GM23338 (cell line): ENCODE measurements around the gene EVL. TPM values are rescaled to one million over a fixed set of nuclear protein-coding genes. Genes with fewer than 3 reads are reported as not detected.

Experiments
- ATAC-seq: fragments of 200-7000 bp; cut with Tn5 transposase; 3 replicates; pipeline ENCODE4 v1.9.1; 2020
- DNase-seq: peaks from one replicate; pipeline ENCODE4 v3.0.0-alpha.2; 2015; ENCODE audit warnings: low spot score
- H2AFZ ChIP-seq: fragments of 200-600 bp; sonication (generic); 2 replicates; pipeline ENCODE4 v1.8.0; 2016; ENCODE audit warnings: antibody characterized with exemption, mild to moderate bottlenecking, moderate library complexity
- H3F3A ChIP-seq: fragments of 200-600 bp; sonication (generic); replicated peaks from 2 replicates; pipeline ENCODE4 v1.8.0; 2017; ENCODE audit warnings: antibody characterized with exemption, mixed run types, low read depth
- H3K27ac ChIP-seq: fragments of 200-600 bp; sonication (generic); 2 replicates; pipeline ENCODE4 v1.6.1; 2016; ENCODE audit warnings: low read depth
- H3K27me3 ChIP-seq: fragments of 200-600 bp; sonication (generic); 2 replicates; pipeline ENCODE4 v1.8.0; 2016; ENCODE audit warnings: mild to moderate bottlenecking, mixed run types, moderate library complexity; ENCODE audit not compliant: insufficient read depth
- H3K36me3 ChIP-seq: fragments of 200-600 bp; sonication (generic); 2 replicates; pipeline ENCODE4 v1.8.0; 2016; ENCODE audit warnings: mild to moderate bottlenecking; ENCODE audit not compliant: insufficient read depth
- H3K4me1 ChIP-seq: fragments of 200-600 bp; sonication (generic); 2 replicates; pipeline ENCODE4 v1.8.0; 2016; ENCODE audit warnings: mild to moderate bottlenecking, moderate library complexity; ENCODE audit not compliant: insufficient read depth
- H3K4me2 ChIP-seq: fragments of 200-600 bp; sonication (generic); 2 replicates; pipeline ENCODE4 v1.7.1; 2017; ENCODE audit warnings: mixed run types
- H3K4me3 ChIP-seq: fragments of 200-600 bp; sonication (generic); 2 replicates; pipeline ENCODE4 v1.6.1; 2016; ENCODE audit warnings: mixed run types
- H3K79me2 ChIP-seq: fragments of 200-600 bp; sonication (generic); replicated peaks from 2 replicates; pipeline ENCODE4 v1.8.0; 2017; ENCODE audit warnings: mild to moderate bottlenecking; ENCODE audit not compliant: insufficient read depth
- H3K9me2 ChIP-seq: fragments of 200-600 bp; sonication (generic); 2 replicates; pipeline ENCODE4 v1.8.0; 2017; ENCODE audit not compliant: insufficient read depth
- H4K20me1 ChIP-seq: fragments of 200-600 bp; sonication (generic); replicated peaks from 2 replicates; pipeline ENCODE4 v1.8.0; 2017; ENCODE audit warnings: mild to moderate bottlenecking; ENCODE audit not compliant: insufficient read depth
- H3K27ac Mint-ChIP-seq: 2 replicates; pipeline ENCODE4 v1.8.0; 2020; ENCODE audit warnings: inconsistent platforms, mild to moderate bottlenecking, moderate library complexity, mixed read lengths
- H3K27me3 Mint-ChIP-seq: 3 replicates; pipeline ENCODE4 v1.8.0; 2022; ENCODE audit warnings: low read depth, mild to moderate bottlenecking, moderate library complexity, mixed read lengths, inconsistent platforms; ENCODE audit not compliant: insufficient read depth, poor library complexity
- H3K36me3 Mint-ChIP-seq: 3 replicates; pipeline ENCODE4 v1.8.0; 2021; ENCODE audit warnings: low read depth, mild to moderate bottlenecking, inconsistent platforms, moderate library complexity, mixed read lengths
- H3K4me1 Mint-ChIP-seq: 3 replicates; pipeline ENCODE4 v1.8.0; 2020; ENCODE audit warnings: mild to moderate bottlenecking, inconsistent platforms, mixed read lengths
- H3K4me3 Mint-ChIP-seq: 3 replicates; pipeline ENCODE4 v1.8.0; 2021; ENCODE audit warnings: moderate library complexity, mild to moderate bottlenecking, inconsistent platforms, mixed read lengths
- H3K9me3 Mint-ChIP-seq: 3 replicates; pipeline ENCODE4 v1.8.0; 2020; ENCODE audit warnings: moderate library complexity, mild to moderate bottlenecking, inconsistent platforms, mixed read lengths
- CREB1 ChIP-seq: fragments of 250-450 bp; sonication (Bioruptor Pico); IDR thresholded peaks from 2 replicates; pipeline ENCODE4 v1.5.0; 2020; ENCODE audit warnings: low read depth, mild to moderate bottlenecking, moderate library complexity
- EZH2 ChIP-seq: fragments of 200-600 bp; sonication (generic); IDR thresholded peaks from one replicate; pipeline ENCODE4 v1.8.0; 2017; ENCODE audit warnings: antibody characterized with exemption, mild to moderate bottlenecking, low read depth; ENCODE audit not compliant: unreplicated experiment
- STAT1 ChIP-seq: IDR thresholded peaks from one replicate; pipeline ENCODE4 v1.6.1; 2016; ENCODE audit warnings: antibody characterized with exemption; ENCODE audit not compliant: unreplicated experiment
- ZNF114 ChIP-seq: fragments of 250-450 bp; sonication (Bioruptor Pico); IDR thresholded peaks from 2 replicates; pipeline ENCODE4 v1.5.0; 2020; ENCODE audit warnings: mild to moderate bottlenecking, moderate library complexity
- ZNF331 ChIP-seq: fragments of 250-450 bp; sonication (Bioruptor Pico); IDR thresholded peaks from 2 replicates; pipeline ENCODE4 v1.5.0; 2020; ENCODE audit warnings: low read depth, mild to moderate bottlenecking, moderate library complexity
- polyA plus RNA-seq: library from polyadenylated mRNA; unstranded; fragments of >200 nt; fragmentation: Nextera tagmentation; extraction: Ambion mirVana; gene quantifications from 2 replicates; pipeline ENCODE4 v1.2.1, GENCODE V29; 2016
- total RNA-seq: library from RNA; depleted of rRNA; stranded (reverse); fragments of >200 nt; shearing (Covaris generic); gene quantifications from 2 replicates; pipeline ENCODE4 v1.2.3, GENCODE V29; 2014
- TF ChIP-seq, protein P1 (sequence below): IDR thresholded peaks from one replicate; pipeline ENCODE4 v1.6.1; 2018; ENCODE audit warnings: antibody characterized with exemption; ENCODE audit not compliant: unreplicated experiment
- TF ChIP-seq, protein P2 (sequence below): fragments of 250-450 bp; sonication (Bioruptor Pico); IDR thresholded peaks from 2 replicates; pipeline ENCODE4 v1.5.0; 2020; ENCODE audit warnings: mild to moderate bottlenecking, moderate library complexity
- TF ChIP-seq, protein P3 (sequence below), 2 experiments: fragments of 200-600 bp in 1 of 2; sonication (generic) in 1 of 2; conservative IDR thresholded peaks; 2 replicates each; pipeline versions ENCODE4 v1.5.1 to v1.6.1; 2016 to 2017; ENCODE audit warnings: antibody characterized with exemption in 2 of 2, low read depth in 2 of 2, mild to moderate bottlenecking in 2 of 2, moderate library complexity in 1 of 2

Gene EVL
- total and polyA plus RNA-seq, 2 experiments from 2014 or later, result 28.2 to 50.5 TPM

DNA sequence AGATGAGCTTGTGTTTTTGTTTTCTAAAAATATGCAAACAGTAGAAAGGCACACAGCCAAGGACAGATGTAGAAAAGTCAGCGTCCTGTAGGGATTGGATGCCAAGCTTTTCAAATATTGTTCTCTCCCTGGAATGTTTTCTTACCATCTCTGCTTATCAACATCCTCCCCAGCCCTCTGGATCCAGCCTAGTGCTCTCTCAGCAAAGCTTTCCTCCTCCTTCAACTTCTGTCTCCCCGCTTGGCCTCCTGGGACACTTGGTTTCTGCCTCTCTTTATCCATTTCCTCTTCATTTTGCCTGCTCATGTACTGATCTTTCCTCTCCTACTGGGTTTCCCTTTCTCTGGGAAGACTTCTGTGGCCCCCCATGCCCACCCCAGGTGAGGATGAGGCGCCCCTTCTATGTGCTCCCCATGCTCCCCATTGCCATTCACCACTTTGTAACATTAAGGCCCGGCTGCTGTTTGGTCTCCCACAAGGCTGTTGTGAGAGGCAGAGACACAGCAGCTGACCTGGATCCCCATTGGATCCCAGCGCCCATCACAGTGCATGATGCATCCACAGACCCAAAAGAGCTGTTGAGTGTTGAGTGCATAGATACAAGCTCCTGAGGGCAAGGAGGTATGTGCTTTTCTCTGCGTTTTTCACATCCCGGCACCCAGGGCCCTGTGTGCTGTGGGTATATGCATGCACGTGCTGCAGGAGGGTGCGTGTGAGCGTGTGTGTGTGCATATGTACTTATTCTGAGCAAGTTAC, 38.2 kb downstream of the EVL start:
- no peaks in the 10 kb centered on the region for H3K79me2 ChIP-seq
- no peak overlapping the region for H3K4me3 ChIP-seq
- DNase-seq, result no peak
- Mint-ChIP-seq H3K4me3 (no peak overlapping the region), H3K27me3 (peaks cover 7% of the 10 kb centered on the region), H3K9me3 (no peaks in the 10 kb centered on the region), H3K36me3 (no peaks in the 10 kb centered on the region), H3K4me1 (peaks cover 17% of the 10 kb centered on the region), H3K27ac (peak overlapping the region; percentile 19; the same call in 1 of the 2 replicates)
- no peak for ATAC-seq
- H3F3A ChIP-seq, result no peaks in the 10 kb centered on the region
- no peaks in the 10 kb centered on the region for H3K36me3 ChIP-seq
- no peak overlapping the region for H3K4me2 ChIP-seq
- no peak overlapping the region for H3K27ac ChIP-seq
- no peak overlapping the region for H2AFZ ChIP-seq
- TF ChIP-seq ZNF114 (CRISPR knock-in tag), result no peak
- TF ChIP-seq ZNF331 (CRISPR knock-in tag), result no peak
- TF ChIP-seq, protein P1, sequence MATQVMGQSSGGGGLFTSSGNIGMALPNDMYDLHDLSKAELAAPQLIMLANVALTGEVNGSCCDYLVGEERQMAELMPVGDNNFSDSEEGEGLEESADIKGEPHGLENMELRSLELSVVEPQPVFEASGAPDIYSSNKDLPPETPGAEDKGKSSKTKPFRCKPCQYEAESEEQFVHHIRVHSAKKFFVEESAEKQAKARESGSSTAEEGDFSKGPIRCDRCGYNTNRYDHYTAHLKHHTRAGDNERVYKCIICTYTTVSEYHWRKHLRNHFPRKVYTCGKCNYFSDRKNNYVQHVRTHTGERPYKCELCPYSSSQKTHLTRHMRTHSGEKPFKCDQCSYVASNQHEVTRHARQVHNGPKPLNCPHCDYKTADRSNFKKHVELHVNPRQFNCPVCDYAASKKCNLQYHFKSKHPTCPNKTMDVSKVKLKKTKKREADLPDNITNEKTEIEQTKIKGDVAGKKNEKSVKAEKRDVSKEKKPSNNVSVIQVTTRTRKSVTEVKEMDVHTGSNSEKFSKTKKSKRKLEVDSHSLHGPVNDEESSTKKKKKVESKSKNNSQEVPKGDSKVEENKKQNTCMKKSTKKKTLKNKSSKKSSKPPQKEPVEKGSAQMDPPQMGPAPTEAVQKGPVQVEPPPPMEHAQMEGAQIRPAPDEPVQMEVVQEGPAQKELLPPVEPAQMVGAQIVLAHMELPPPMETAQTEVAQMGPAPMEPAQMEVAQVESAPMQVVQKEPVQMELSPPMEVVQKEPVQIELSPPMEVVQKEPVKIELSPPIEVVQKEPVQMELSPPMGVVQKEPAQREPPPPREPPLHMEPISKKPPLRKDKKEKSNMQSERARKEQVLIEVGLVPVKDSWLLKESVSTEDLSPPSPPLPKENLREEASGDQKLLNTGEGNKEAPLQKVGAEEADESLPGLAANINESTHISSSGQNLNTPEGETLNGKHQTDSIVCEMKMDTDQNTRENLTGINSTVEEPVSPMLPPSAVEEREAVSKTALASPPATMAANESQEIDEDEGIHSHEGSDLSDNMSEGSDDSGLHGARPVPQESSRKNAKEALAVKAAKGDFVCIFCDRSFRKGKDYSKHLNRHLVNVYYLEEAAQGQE, result no peak
- TF ChIP-seq EZH2, result no peak
- TF ChIP-seq CREB1, result no peak
- TF ChIP-seq, protein P2, sequence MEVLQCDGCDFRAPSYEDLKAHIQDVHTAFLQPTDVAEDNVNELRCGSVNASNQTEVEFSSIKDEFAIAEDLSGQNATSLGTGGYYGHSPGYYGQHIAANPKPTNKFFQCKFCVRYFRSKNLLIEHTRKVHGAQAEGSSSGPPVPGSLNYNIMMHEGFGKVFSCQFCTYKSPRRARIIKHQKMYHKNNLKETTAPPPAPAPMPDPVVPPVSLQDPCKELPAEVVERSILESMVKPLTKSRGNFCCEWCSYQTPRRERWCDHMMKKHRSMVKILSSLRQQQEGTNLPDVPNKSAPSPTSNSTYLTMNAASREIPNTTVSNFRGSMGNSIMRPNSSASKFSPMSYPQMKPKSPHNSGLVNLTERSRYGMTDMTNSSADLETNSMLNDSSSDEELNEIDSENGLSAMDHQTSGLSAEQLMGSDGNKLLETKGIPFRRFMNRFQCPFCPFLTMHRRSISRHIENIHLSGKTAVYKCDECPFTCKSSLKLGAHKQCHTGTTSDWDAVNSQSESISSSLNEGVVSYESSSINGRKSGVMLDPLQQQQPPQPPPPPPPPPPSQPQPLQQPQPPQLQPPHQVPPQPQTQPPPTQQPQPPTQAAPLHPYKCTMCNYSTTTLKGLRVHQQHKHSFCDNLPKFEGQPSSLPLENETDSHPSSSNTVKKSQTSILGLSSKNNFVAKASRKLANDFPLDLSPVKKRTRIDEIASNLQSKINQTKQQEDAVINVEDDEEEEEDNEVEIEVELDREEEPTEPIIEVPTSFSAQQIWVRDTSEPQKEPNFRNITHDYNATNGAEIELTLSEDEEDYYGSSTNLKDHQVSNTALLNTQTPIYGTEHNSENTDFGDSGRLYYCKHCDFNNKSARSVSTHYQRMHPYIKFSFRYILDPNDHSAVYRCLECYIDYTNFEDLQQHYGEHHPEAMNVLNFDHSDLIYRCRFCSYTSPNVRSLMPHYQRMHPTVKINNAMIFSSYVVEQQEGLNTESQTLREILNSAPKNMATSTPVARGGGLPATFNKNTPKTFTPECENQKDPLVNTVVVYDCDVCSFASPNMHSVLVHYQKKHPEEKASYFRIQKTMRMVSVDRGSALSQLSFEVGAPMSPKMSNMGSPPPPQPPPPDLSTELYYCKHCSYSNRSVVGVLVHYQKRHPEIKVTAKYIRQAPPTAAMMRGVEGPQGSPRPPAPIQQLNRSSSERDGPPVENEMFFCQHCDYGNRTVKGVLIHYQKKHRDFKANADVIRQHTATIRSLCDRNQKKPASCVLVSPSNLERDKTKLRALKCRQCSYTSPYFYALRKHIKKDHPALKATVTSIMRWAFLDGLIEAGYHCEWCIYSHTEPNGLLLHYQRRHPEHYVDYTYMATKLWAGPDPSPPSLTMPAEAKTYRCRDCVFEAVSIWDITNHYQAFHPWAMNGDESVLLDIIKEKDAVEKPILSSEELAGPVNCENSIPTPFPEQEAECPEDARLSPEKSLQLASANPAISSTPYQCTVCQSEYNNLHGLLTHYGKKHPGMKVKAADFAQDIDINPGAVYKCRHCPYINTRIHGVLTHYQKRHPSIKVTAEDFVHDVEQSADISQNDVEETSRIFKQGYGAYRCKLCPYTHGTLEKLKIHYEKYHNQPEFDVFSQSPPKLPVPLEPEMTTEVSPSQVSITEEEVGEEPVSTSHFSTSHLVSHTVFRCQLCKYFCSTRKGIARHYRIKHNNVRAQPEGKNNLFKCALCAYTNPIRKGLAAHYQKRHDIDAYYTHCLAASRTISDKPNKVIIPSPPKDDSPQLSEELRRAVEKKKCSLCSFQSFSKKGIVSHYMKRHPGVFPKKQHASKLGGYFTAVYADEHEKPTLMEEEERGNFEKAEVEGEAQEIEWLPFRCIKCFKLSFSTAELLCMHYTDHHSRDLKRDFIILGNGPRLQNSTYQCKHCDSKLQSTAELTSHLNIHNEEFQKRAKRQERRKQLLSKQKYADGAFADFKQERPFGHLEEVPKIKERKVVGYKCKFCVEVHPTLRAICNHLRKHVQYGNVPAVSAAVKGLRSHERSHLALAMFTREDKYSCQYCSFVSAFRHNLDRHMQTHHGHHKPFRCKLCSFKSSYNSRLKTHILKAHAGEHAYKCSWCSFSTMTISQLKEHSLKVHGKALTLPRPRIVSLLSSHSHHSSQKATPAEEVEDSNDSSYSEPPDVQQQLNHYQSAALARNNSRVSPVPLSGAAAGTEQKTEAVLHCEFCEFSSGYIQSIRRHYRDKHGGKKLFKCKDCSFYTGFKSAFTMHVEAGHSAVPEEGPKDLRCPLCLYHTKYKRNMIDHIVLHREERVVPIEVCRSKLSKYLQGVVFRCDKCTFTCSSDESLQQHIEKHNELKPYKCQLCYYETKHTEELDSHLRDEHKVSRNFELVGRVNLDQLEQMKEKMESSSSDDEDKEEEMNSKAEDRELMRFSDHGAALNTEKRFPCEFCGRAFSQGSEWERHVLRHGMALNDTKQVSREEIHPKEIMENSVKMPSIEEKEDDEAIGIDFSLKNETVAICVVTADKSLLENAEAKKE (CRISPR knock-in tag), result no peak
- TF ChIP-seq, protein P3, sequence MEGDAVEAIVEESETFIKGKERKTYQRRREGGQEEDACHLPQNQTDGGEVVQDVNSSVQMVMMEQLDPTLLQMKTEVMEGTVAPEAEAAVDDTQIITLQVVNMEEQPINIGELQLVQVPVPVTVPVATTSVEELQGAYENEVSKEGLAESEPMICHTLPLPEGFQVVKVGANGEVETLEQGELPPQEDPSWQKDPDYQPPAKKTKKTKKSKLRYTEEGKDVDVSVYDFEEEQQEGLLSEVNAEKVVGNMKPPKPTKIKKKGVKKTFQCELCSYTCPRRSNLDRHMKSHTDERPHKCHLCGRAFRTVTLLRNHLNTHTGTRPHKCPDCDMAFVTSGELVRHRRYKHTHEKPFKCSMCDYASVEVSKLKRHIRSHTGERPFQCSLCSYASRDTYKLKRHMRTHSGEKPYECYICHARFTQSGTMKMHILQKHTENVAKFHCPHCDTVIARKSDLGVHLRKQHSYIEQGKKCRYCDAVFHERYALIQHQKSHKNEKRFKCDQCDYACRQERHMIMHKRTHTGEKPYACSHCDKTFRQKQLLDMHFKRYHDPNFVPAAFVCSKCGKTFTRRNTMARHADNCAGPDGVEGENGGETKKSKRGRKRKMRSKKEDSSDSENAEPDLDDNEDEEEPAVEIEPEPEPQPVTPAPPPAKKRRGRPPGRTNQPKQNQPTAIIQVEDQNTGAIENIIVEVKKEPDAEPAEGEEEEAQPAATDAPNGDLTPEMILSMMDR (conservative IDR thresholded peaks at IDR 0.05; ENCODE audit: low read depth in 2 of 2), result no peak
- TF ChIP-seq STAT1, result no peak
- no peaks in the 10 kb centered on the region for H3K9me2 ChIP-seq
- no peaks in the 10 kb centered on the region for H3K27me3 ChIP-seq
- H3K4me1 ChIP-seq, result peaks cover 4% of the 10 kb centered on the region; the same call in 1 of the 2 replicates
- H4K20me1 ChIP-seq, result peaks cover 10% of the 10 kb centered on the region; the same call in 1 of the 2 replicates
